Measurements from ENCODE around the gene OSTM1. TPM values are rescaled to one million over a fixed set of nuclear protein-coding genes. Genes with fewer than 3 reads are reported as not detected.

OSTM1 gene
- total and polyA plus RNA-seq, 4 donors: 18.1 to 64.3 (median 25.9) TPM

DNA sequence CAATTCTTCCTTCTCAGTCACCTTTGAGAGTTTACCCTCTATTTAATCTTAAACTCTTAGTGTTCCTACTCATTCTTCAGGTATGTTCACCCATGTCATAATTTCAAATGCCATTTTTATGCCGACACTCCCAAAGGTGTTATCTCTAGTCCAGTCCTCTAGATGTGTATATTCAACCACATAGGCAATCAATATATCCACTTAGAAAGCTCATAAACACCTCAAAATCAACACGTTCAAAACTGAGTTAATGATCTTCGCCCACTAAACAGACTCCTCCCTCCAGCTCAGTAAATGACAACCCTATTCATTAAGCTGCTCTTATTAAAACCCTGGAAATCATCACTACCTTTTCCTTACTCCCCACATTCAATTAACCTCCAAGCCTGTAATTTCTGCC lies 6.4 kb downstream of the OSTM1 start:
- H3K4me3 ChIP-seq: no peak overlapping the region
- H3K27me3 ChIP-seq (ENCODE audit: control insufficient read depth in 3 of 3, insufficient read depth in 3 of 3, low read length in 2 of 3): no peaks in the 10 kb centered on the region
- ATAC-seq (ENCODE audit: insufficient read depth, low FRiP score) (no peak), DNase-seq (no peak)
- WGBS, 2 donors: 82 to 89% methylated on average over 3 of the region's 3 CpGs
- H3K9me3 ChIP-seq (ENCODE audit: control insufficient read depth in 4 of 4, insufficient read depth in 3 of 4, low read length in 3 of 4): no peaks in the 10 kb centered on the region
- H3K9ac ChIP-seq (ENCODE audit: insufficient read depth in 1 of 2, low read length in 2 of 2): no peak overlapping the region
- no peaks in the 10 kb centered on the region for H3K4me1 ChIP-seq (ENCODE audit: control insufficient read depth in 5 of 5, insufficient read depth in 5 of 5, low read length in 5 of 5)
- H3K36me3 ChIP-seq (ENCODE audit: control insufficient read depth in 4 of 4, insufficient read depth in 4 of 4, low read length in 4 of 4): peaks cover 0 to 5% (median 2%) of the 10 kb centered on the region in 4 donors
- TF ChIP-seq, protein P1, sequence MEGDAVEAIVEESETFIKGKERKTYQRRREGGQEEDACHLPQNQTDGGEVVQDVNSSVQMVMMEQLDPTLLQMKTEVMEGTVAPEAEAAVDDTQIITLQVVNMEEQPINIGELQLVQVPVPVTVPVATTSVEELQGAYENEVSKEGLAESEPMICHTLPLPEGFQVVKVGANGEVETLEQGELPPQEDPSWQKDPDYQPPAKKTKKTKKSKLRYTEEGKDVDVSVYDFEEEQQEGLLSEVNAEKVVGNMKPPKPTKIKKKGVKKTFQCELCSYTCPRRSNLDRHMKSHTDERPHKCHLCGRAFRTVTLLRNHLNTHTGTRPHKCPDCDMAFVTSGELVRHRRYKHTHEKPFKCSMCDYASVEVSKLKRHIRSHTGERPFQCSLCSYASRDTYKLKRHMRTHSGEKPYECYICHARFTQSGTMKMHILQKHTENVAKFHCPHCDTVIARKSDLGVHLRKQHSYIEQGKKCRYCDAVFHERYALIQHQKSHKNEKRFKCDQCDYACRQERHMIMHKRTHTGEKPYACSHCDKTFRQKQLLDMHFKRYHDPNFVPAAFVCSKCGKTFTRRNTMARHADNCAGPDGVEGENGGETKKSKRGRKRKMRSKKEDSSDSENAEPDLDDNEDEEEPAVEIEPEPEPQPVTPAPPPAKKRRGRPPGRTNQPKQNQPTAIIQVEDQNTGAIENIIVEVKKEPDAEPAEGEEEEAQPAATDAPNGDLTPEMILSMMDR (IDR thresholded peaks at IDR 0.05; ENCODE audit: control extremely low read depth, extremely low read depth): no peak
- H3K27ac ChIP-seq (ENCODE audit: low read depth in 1 of 2, low read length in 1 of 2): no peak overlapping the region

DNA sequence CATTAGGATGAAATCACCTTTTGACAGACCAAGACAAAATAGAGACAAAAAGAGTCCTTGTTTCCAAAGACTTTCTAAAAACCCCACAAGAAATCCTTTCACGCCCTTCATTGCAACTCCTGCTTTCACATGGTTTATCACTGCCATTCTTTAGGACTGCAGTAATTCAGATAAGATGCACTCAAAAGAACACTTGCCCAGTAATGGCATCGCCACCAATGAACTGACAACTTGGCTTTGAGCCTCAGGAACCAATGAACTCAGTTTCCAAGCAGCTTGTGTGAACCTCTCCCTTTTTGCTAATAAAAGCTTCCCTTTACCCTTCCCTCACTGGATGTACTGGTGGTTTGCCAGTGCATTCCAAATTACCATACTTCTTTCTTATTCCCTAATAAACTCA lies 21.8 kb downstream of the OSTM1 start:
- H3K27ac ChIP-seq (ENCODE audit: low read depth in 1 of 2, low read length in 1 of 2): no peak overlapping the region
- TF ChIP-seq, protein P1 (IDR thresholded peaks at IDR 0.05; ENCODE audit: control extremely low read depth, extremely low read depth): no peak
- H3K4me1 ChIP-seq (ENCODE audit: control insufficient read depth in 5 of 5, insufficient read depth in 5 of 5, low read length in 5 of 5): peaks cover 0 to 4% (median 0%) of the 10 kb centered on the region in 5 donors
- no peak overlapping the region for H3K4me3 ChIP-seq
- WGBS, 2 donors: 89 to 96% methylated on average over 2 of the region's 2 CpGs
- H3K9me3 ChIP-seq (ENCODE audit: control insufficient read depth in 4 of 4, insufficient read depth in 3 of 4, low read length in 3 of 4): no peaks in the 10 kb centered on the region
- H3K27me3 ChIP-seq (ENCODE audit: control insufficient read depth in 3 of 3, insufficient read depth in 3 of 3, low read length in 2 of 3): no peaks in the 10 kb centered on the region
- H3K9ac ChIP-seq (ENCODE audit: insufficient read depth in 1 of 2, low read length in 2 of 2): no peak overlapping the region
- H3K36me3 ChIP-seq (ENCODE audit: control insufficient read depth in 4 of 4, insufficient read depth in 4 of 4, low read length in 4 of 4): peaks cover 0 to 7% (median 0%) of the 10 kb centered on the region in 4 donors
- ATAC-seq (ENCODE audit: insufficient read depth, low FRiP score): no peak
- no peak for DNase-seq

DNA sequence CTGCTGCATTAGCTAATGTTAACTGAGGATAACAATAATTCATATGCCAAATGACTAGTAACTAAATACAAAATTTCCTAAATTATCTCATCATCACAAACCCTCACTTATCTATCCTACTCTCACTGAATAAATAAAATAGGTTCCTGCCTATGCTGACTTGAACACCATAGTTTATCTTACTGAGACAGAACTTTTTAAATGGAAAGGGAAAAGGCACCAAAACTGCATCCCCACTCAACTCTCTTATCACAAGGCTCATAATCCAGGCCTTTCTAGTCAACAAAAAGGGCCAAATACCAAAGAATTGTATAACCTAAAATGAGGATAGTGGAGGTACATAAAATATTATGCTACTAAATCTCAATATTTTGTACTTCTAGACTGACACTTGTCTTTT lies 23.1 kb downstream of the OSTM1 start:
- H3K9me3 ChIP-seq (ENCODE audit: control insufficient read depth in 4 of 4, insufficient read depth in 3 of 4, low read length in 3 of 4): no peaks in the 10 kb centered on the region
- no peak overlapping the region for H3K27ac ChIP-seq (ENCODE audit: low read depth in 1 of 2, low read length in 1 of 2)
- no peak overlapping the region for H3K4me3 ChIP-seq
- TF ChIP-seq, protein P1 (IDR thresholded peaks at IDR 0.05; ENCODE audit: control extremely low read depth, extremely low read depth): no peak
- DNase-seq: no peak
- no peak for ATAC-seq (ENCODE audit: insufficient read depth, low FRiP score)
- no peak overlapping the region for H3K9ac ChIP-seq (ENCODE audit: insufficient read depth in 1 of 2, low read length in 2 of 2)
- H3K4me1 ChIP-seq (ENCODE audit: control insufficient read depth in 5 of 5, insufficient read depth in 5 of 5, low read length in 5 of 5): peaks cover 0 to 4% (median 0%) of the 10 kb centered on the region in 5 donors
- H3K36me3 ChIP-seq (ENCODE audit: control insufficient read depth in 4 of 4, insufficient read depth in 4 of 4, low read length in 4 of 4): peaks cover 0 to 6% (median 5%) of the 10 kb centered on the region in 4 donors
- no peaks in the 10 kb centered on the region for H3K27me3 ChIP-seq (ENCODE audit: control insufficient read depth in 3 of 3, insufficient read depth in 3 of 3, low read length in 2 of 3)

DNA sequence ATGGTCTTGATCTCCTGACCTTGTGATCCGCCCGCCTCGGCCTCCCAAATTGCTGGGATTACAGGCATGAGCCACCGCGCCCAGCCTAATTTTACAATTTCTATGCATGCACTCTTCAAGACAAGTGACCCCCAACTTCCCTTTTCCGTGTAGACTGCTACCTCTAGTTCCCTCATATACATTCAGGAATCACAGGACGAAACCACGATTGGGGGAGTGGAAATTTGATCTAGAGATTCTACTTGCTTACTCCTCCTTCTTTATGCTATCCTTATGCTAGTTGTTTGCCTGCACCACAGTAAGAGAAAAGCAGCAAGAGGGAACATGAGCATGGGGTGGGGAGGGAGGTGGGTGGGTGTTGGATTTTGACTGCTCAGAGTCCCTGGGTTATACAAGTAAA lies 34.9 kb downstream of the OSTM1 start:
- no peaks in the 10 kb centered on the region for H3K9me3 ChIP-seq (ENCODE audit: control insufficient read depth in 4 of 4, insufficient read depth in 3 of 4, low read length in 3 of 4)
- peaks cover 0 to 18% (median 6%) of the 10 kb centered on the region in 4 donors for H3K36me3 ChIP-seq (ENCODE audit: control insufficient read depth in 4 of 4, insufficient read depth in 4 of 4, low read length in 4 of 4)
- TF ChIP-seq, protein P1 (IDR thresholded peaks at IDR 0.05; ENCODE audit: control extremely low read depth, extremely low read depth): no peak
- DNase-seq (no peak), ATAC-seq (ENCODE audit: insufficient read depth, low FRiP score) (no peak)
- no peak overlapping the region for H3K4me3 ChIP-seq
- 78 to 92% methylated on average over 6 to 8 of the region's 8 CpGs for WGBS, 2 donors
- no peak overlapping the region for H3K9ac ChIP-seq (ENCODE audit: insufficient read depth in 1 of 2, low read length in 2 of 2)
- H3K4me1 ChIP-seq (ENCODE audit: control insufficient read depth in 5 of 5, insufficient read depth in 5 of 5, low read length in 5 of 5): no peaks in the 10 kb centered on the region
- H3K27ac ChIP-seq (ENCODE audit: low read depth in 1 of 2, low read length in 1 of 2): no peak overlapping the region
- H3K27me3 ChIP-seq (ENCODE audit: control insufficient read depth in 3 of 3, insufficient read depth in 3 of 3, low read length in 2 of 3): no peaks in the 10 kb centered on the region
